Natural killer cell (primary cell): ENCODE data around the gene ASAP2. TPM values are rescaled to one million over a fixed set of nuclear protein-coding genes. Genes with fewer than 3 reads are reported as not detected.

ENCODE experiments used
- ATAC-seq, 3 donors: fragments of 150-1000 bp in 2 of 3; fragments of 200-7000 bp in 1 of 3; cut with Tn5 transposase; 1 replicate in 1 of 3; 2 replicates in 2 of 3; pipeline ENCODE4 v1.10.0; 2021; ENCODE audit warnings: mild to moderate bottlenecking in 2 of 3, moderate library complexity in 2 of 3
- DNase-seq, 2 donors: peaks; one replicate each; pipeline versions ENCODE4 v3.0.0 to v3.0.0-alpha.2; 2013 to 2021; ENCODE audit warnings: mixed read lengths in 1 of 2
- H3K27ac ChIP-seq: one replicate; pipeline ENCODE4 v1.5.1; 2013; ENCODE audit warnings: mild to moderate bottlenecking, low read length
- H3K27me3 ChIP-seq: one replicate; pipeline ENCODE4 v1.6.1; 2013; ENCODE audit warnings: low read length; ENCODE audit not compliant: control insufficient read depth, insufficient read depth
- H3K36me3 ChIP-seq: one replicate; pipeline ENCODE4 v1.6.1; 2013; ENCODE audit warnings: low read length; ENCODE audit not compliant: control insufficient read depth, insufficient read depth
- H3K4me1 ChIP-seq: one replicate; pipeline ENCODE4 v1.6.1; 2013; ENCODE audit warnings: low read length; ENCODE audit not compliant: control insufficient read depth, insufficient read depth
- H3K4me3 ChIP-seq: one replicate; pipeline ENCODE4 v1.5.1; 2013; ENCODE audit warnings: low read length
- H3K9me3 ChIP-seq: one replicate; pipeline ENCODE4 v1.6.1; 2013; ENCODE audit warnings: low read length; ENCODE audit not compliant: control insufficient read depth, insufficient read depth
- H3K27ac Mint-ChIP-seq, 2 donors: one replicate each; pipeline ENCODE4 v1.8.0; 2022; ENCODE audit warnings: mild to moderate bottlenecking in 2 of 2, mixed read lengths in 2 of 2, moderate library complexity in 1 of 2
- H3K27me3 Mint-ChIP-seq, 2 donors: one replicate each; pipeline ENCODE4 v1.8.0; 2022; ENCODE audit warnings: low read depth in 2 of 2, mixed read lengths in 2 of 2
- H3K36me3 Mint-ChIP-seq: one replicate; pipeline ENCODE4 v1.8.0; 2022; ENCODE audit warnings: mixed read lengths
- H3K4me1 Mint-ChIP-seq, 2 donors: one replicate each; pipeline ENCODE4 v1.8.0; 2022; ENCODE audit warnings: mixed read lengths in 2 of 2
- H3K4me3 Mint-ChIP-seq: one replicate; pipeline ENCODE4 v1.8.0; 2022; ENCODE audit warnings: mild to moderate bottlenecking, moderate library complexity, mixed read lengths
- H3K9me3 Mint-ChIP-seq, 2 donors: one replicate each; pipeline ENCODE4 v1.8.0; 2022; ENCODE audit warnings: mixed read lengths in 2 of 2
- CTCF ChIP-seq: fragments of 200-600 bp; IDR thresholded peaks from one replicate; pipeline ENCODE4 v1.8.0; 2022; ENCODE audit warnings: antibody characterized with exemption
- WGBS: methylation state at CpG from one replicate; pipeline ENCODE4 v1.1.7; 2013; ENCODE audit warnings: missing lambda C conversion rate; ENCODE audit not compliant: insufficient coverage; 5-methylcytosine and 5-hydroxymethylcytosine counted together
- intact Hi-C: fragments of 100-400 bp; cut with micrococcal nuclease; formaldehyde crosslinking; loops from one replicate; pipeline ENCODE4 v1.14.2; 2022
- total RNA-seq, 4 donors: library from RNA; stranded (reverse); fragments of 120-200 nt in 1 of 4; gene quantifications; one replicate each; pipeline versions ENCODE4 v1.2.3 to v1.2.4, GENCODE V29; 2013 to 2022

ASAP2 gene
- total RNA-seq, 3 donors from 2014 or later (not counting 1 experiment from before 2014, with no cell fraction given) = 0.20 to 1.8 (median 0.60) TPM

- no peak overlapping the region for H3K27ac Mint-ChIP-seq
- ATAC-seq (no peak), DNase-seq (no peak)
- no peaks in the 10 kb centered on the region for H3K9me3 ChIP-seq
- H3K4me1 Mint-ChIP-seq = no peaks in the 10 kb centered on the region
- H3K9me3 Mint-ChIP-seq = no peaks in the 10 kb centered on the region
- H3K36me3 Mint-ChIP-seq = no peaks in the 10 kb centered on the region
- no peak overlapping the region for H3K4me3 ChIP-seq
- 94% methylated on average over 4 of the region's 5 CpGs for WGBS
- H3K4me3 Mint-ChIP-seq = no peak overlapping the region
- H3K36me3 ChIP-seq = no peaks in the 10 kb centered on the region
- intact Hi-C loops = no loop called here
- H3K27me3 Mint-ChIP-seq = peaks cover 6 to 16% of the 10 kb centered on the region in 2 donors
- no peaks in the 10 kb centered on the region for H3K4me1 ChIP-seq
- H3K27me3 ChIP-seq = no peaks in the 10 kb centered on the region
- no peak for TF ChIP-seq CTCF
- H3K27ac ChIP-seq = no peak overlapping the region
Observed at GRCh38 chr2:9274701-9275343, 68.2 kb downstream of the ASAP2 start.

- Mint-ChIP-seq H3K27me3 (peaks cover 6 to 16% of the 10 kb centered on the region in 2 donors), H3K9me3 (no peaks in the 10 kb centered on the region)
- WGBS = 84% methylated on average over 3 of the region's 3 CpGs
Observed at GRCh38 chr2:9275399-9275798, 68.8 kb downstream of the ASAP2 start.

GRCh38 chr2:9276074-9276473 is 69.5 kb downstream of the ASAP2 start:
- Histone ChIP-seq H3K9me3 (no peaks in the 10 kb centered on the region), H3K27me3 (no peaks in the 10 kb centered on the region), H3K36me3 (no peaks in the 10 kb centered on the region), H3K4me3 (no peak overlapping the region), H3K27ac (no peak overlapping the region), H3K4me1 (no peaks in the 10 kb centered on the region)
- DNase-seq = no peak
- no peak overlapping the region for H3K27ac Mint-ChIP-seq
- WGBS = 90% methylated on average over 2 of the region's 2 CpGs
- no peak for TF ChIP-seq CTCF
- no peak overlapping the region for H3K4me3 Mint-ChIP-seq
- H3K9me3 Mint-ChIP-seq = no peaks in the 10 kb centered on the region
- no peaks in the 10 kb centered on the region for H3K36me3 Mint-ChIP-seq
- H3K27me3 Mint-ChIP-seq = peaks cover 6 to 16% of the 10 kb centered on the region in 2 donors
- no peak for ATAC-seq
- intact Hi-C loops = no loop called here
- no peaks in the 10 kb centered on the region for H3K4me1 Mint-ChIP-seq

More at GRCh38 chr2:9275399-9275798, 68.8 kb downstream of the ASAP2 start:
- no peak for DNase-seq
- TF ChIP-seq CTCF = no peak
- Mint-ChIP-seq H3K27ac (no peak overlapping the region), H3K4me1 (no peaks in the 10 kb centered on the region), H3K4me3 (no peak overlapping the region), H3K36me3 (no peaks in the 10 kb centered on the region)
- Histone ChIP-seq H3K27ac (no peak overlapping the region), H3K27me3 (no peaks in the 10 kb centered on the region), H3K4me1 (no peaks in the 10 kb centered on the region), H3K9me3 (no peaks in the 10 kb centered on the region), H3K36me3 (no peaks in the 10 kb centered on the region), H3K4me3 (no peak overlapping the region)
- intact Hi-C loops = no loop called here
- no peak for ATAC-seq

- no peak overlapping the region for H3K4me3 ChIP-seq
- Mint-ChIP-seq H3K4me1 (no peaks in the 10 kb centered on the region), H3K27me3 (peaks cover 6 to 16% of the 10 kb centered on the region in 2 donors), H3K9me3 (no peaks in the 10 kb centered on the region), H3K27ac (no peak overlapping the region), H3K4me3 (no peak overlapping the region), H3K36me3 (no peaks in the 10 kb centered on the region)
- no peak for ATAC-seq
- H3K27ac ChIP-seq = no peak overlapping the region
- 84% methylated on average over 9 of the region's 9 CpGs for WGBS
- no peak for DNase-seq
- H3K9me3 ChIP-seq = no peaks in the 10 kb centered on the region
- H3K36me3 ChIP-seq = no peaks in the 10 kb centered on the region
- H3K27me3 ChIP-seq = no peaks in the 10 kb centered on the region
- no peak for TF ChIP-seq CTCF
- H3K4me1 ChIP-seq = no peaks in the 10 kb centered on the region
- intact Hi-C loops = no loop called here
Observed at GRCh38 chr2:9276901-9277451, 70.4 kb downstream of the ASAP2 start.
